Activated CD4-positive, alpha-beta T cell treated with anti-CD3 and anti-CD28 coated beads, Interleukin-2, amount 10 ng/mL, durations not matched to agents 24 days and 14 days (primary cell): ENCODE results near the gene BEAN1. TPM values are rescaled to one million over a fixed set of nuclear protein-coding genes. Genes with fewer than 3 reads are reported as not detected.

ENCODE experiments used
- DNase-seq: peaks from one replicate; pipeline ENCODE4 v3.0.0; 2022
- H3K27ac Mint-ChIP-seq: one replicate; pipeline ENCODE4 v1.8.0; 2022; ENCODE audit warnings: mild to moderate bottlenecking, mixed read lengths
- H3K27me3 Mint-ChIP-seq: one replicate; pipeline ENCODE4 v1.8.0; 2022; ENCODE audit warnings: mixed read lengths
- H3K36me3 Mint-ChIP-seq: one replicate; pipeline ENCODE4 v1.8.0; 2022; ENCODE audit warnings: low read depth, mild to moderate bottlenecking, mixed read lengths
- H3K4me1 Mint-ChIP-seq: one replicate; pipeline ENCODE4 v1.8.0; 2021; ENCODE audit warnings: mixed read lengths
- H3K4me3 Mint-ChIP-seq: one replicate; pipeline ENCODE4 v1.8.0; 2022; ENCODE audit warnings: mild to moderate bottlenecking, moderate library complexity, mixed read lengths
- H3K9me3 Mint-ChIP-seq: one replicate; pipeline ENCODE4 v1.8.0; 2021; ENCODE audit warnings: mixed read lengths
- intact Hi-C: fragments of 100-400 bp; cut with micrococcal nuclease; formaldehyde crosslinking; loops from one replicate; pipeline ENCODE4 v1.15.1; 2023
- total RNA-seq: library from RNA; stranded (reverse); gene quantifications from 2 replicates; pipeline ENCODE4 v1.2.3, GENCODE V29; 2022

Gene BEAN1
- total RNA-seq, 1 donor from 2014 or later, result not detected

- Mint-ChIP-seq H3K27ac (no peak overlapping the region), H3K27me3 (peaks cover 23% of the 10 kb centered on the region), H3K4me3 (no peak overlapping the region), H3K9me3 (no peaks in the 10 kb centered on the region), H3K4me1 (peaks cover 4% of the 10 kb centered on the region), H3K36me3 (no peaks in the 10 kb centered on the region)
- intact Hi-C loops, result no loop called here
- DNase-seq, result no peak
Measured at GRCh38 chr16:66402591-66403230, 24.4 kb upstream of the BEAN1 start.

GRCh38 chr16:66403531-66404145 is 23.5 kb upstream of the BEAN1 start:
- intact Hi-C loops, result no loop called here
- Mint-ChIP-seq H3K4me1 (peaks cover 13% of the 10 kb centered on the region), H3K27me3 (peaks cover 21% of the 10 kb centered on the region), H3K9me3 (no peaks in the 10 kb centered on the region), H3K36me3 (no peaks in the 10 kb centered on the region), H3K27ac (no peak overlapping the region), H3K4me3 (no peak overlapping the region)
- no peak for DNase-seq

- no peak overlapping the region for H3K27ac Mint-ChIP-seq
- no peak overlapping the region for H3K4me3 Mint-ChIP-seq
- peaks cover 19% of the 10 kb centered on the region for H3K4me1 Mint-ChIP-seq
- no peaks in the 10 kb centered on the region for H3K9me3 Mint-ChIP-seq
- intact Hi-C loops, result loop anchor here (5.0 kb wide), 1 partner anchor 337 kb away; no protein-coding TSS in a partner anchor
- H3K27me3 Mint-ChIP-seq, result peaks cover 19% of the 10 kb centered on the region
- no peak for DNase-seq
- H3K36me3 Mint-ChIP-seq, result peaks cover 2% of the 10 kb centered on the region
Measured at GRCh38 chr16:66405057-66405783, 21.9 kb upstream of the BEAN1 start.

GRCh38 chr16:66406534-66407221 is 20.4 kb upstream of the BEAN1 start:
- no peaks in the 10 kb centered on the region for H3K9me3 Mint-ChIP-seq

GRCh38 chr16:66408163-66409048 is 18.7 kb upstream of the BEAN1 start:
- peaks cover 19% of the 10 kb centered on the region for H3K4me1 Mint-ChIP-seq
- peak; percentile 82 for DNase-seq

More at GRCh38 chr16:66406534-66407221, 20.4 kb upstream of the BEAN1 start:
- Mint-ChIP-seq H3K4me3 (peak overlapping the region; percentile 87), H3K36me3 (peaks cover 7% of the 10 kb centered on the region), H3K27me3 (peaks cover 19% of the 10 kb centered on the region), H3K27ac (peak overlapping the region; percentile 63), H3K4me1 (peaks cover 19% of the 10 kb centered on the region)
- intact Hi-C loops, result loop anchor here (1.0 to 5.0 kb wide), 8 partner anchors 68 to 336 kb away; partner anchors contain the start of gene CMTM3
- peak; percentile 96 for DNase-seq

GRCh38 chr16:66409156-66409555 is 17.9 kb upstream of the BEAN1 start:
- Mint-ChIP-seq H3K4me1 (peaks cover 19% of the 10 kb centered on the region), H3K27ac (peak overlapping the region; percentile 14), H3K9me3 (peaks cover 4% of the 10 kb centered on the region), H3K36me3 (peaks cover 9% of the 10 kb centered on the region), H3K4me3 (peak overlapping the region; percentile 84), H3K27me3 (peaks cover 16% of the 10 kb centered on the region)
- no peak for DNase-seq
- intact Hi-C loops, result loop anchor here (2.0 to 5.0 kb wide), 2 partner anchors 333 to 464 kb away; no protein-coding TSS in a partner anchor

More at GRCh38 chr16:66408163-66409048, 18.7 kb upstream of the BEAN1 start:
- H3K27ac Mint-ChIP-seq, result peak overlapping the region; percentile 94
- intact Hi-C loops, result loop anchor here (2.0 to 5.0 kb wide), 2 partner anchors 334 to 464 kb away; no protein-coding TSS in a partner anchor
- H3K9me3 Mint-ChIP-seq, result peaks cover 4% of the 10 kb centered on the region
- peaks cover 19% of the 10 kb centered on the region for H3K27me3 Mint-ChIP-seq
- peak overlapping the region; percentile 84 for H3K4me3 Mint-ChIP-seq
- H3K36me3 Mint-ChIP-seq, result peaks cover 9% of the 10 kb centered on the region

- Mint-ChIP-seq H3K9me3 (peaks cover 9% of the 10 kb centered on the region), H3K27me3 (peaks cover 2% of the 10 kb centered on the region), H3K4me3 (no peak overlapping the region), H3K36me3 (peaks cover 11% of the 10 kb centered on the region), H3K4me1 (peaks cover 20% of the 10 kb centered on the region), H3K27ac (no peak overlapping the region)
- intact Hi-C loops, result no loop called here
- no peak for DNase-seq
Measured at GRCh38 chr16:66412182-66412581, 14.9 kb upstream of the BEAN1 start.

GRCh38 chr16:66414891-66415290 is 12.2 kb upstream of the BEAN1 start:
- no peak overlapping the region for H3K27ac Mint-ChIP-seq
- H3K4me1 Mint-ChIP-seq, result peaks cover 19% of the 10 kb centered on the region
- no peak overlapping the region for H3K4me3 Mint-ChIP-seq
- H3K36me3 Mint-ChIP-seq, result peaks cover 10% of the 10 kb centered on the region
- peaks cover 2% of the 10 kb centered on the region for H3K27me3 Mint-ChIP-seq
- H3K9me3 Mint-ChIP-seq, result peaks cover 9% of the 10 kb centered on the region
- no peak for DNase-seq
- intact Hi-C loops, result no loop called here

GRCh38 chr16:66416136-66416535 is 11.0 kb upstream of the BEAN1 start:
- Mint-ChIP-seq H3K36me3 (peaks cover 6% of the 10 kb centered on the region), H3K4me3 (no peak overlapping the region), H3K4me1 (peaks cover 19% of the 10 kb centered on the region), H3K9me3 (peaks cover 9% of the 10 kb centered on the region), H3K27me3 (peaks cover 7% of the 10 kb centered on the region), H3K27ac (no peak overlapping the region)
- no peak for DNase-seq
- intact Hi-C loops, result no loop called here

GRCh38 chr16:66416939-66417700 is 10.0 kb upstream of the BEAN1 start:
- peaks cover 19% of the 10 kb centered on the region for H3K4me1 Mint-ChIP-seq
- DNase-seq, result no peak
- intact Hi-C loops, result no loop called here
- no peak overlapping the region for H3K4me3 Mint-ChIP-seq
- no peak overlapping the region for H3K27ac Mint-ChIP-seq
- peaks cover 12% of the 10 kb centered on the region for H3K27me3 Mint-ChIP-seq
- H3K9me3 Mint-ChIP-seq, result peaks cover 9% of the 10 kb centered on the region
- H3K36me3 Mint-ChIP-seq, result peaks cover 4% of the 10 kb centered on the region

- Mint-ChIP-seq H3K4me1 (peaks cover 19% of the 10 kb centered on the region), H3K27ac (peak overlapping the region; percentile 3), H3K9me3 (peaks cover 5% of the 10 kb centered on the region), H3K4me3 (peak overlapping the region; percentile 19), H3K36me3 (peaks cover 2% of the 10 kb centered on the region), H3K27me3 (peaks cover 22% of the 10 kb centered on the region)
- DNase-seq, result peak; percentile 65
- intact Hi-C loops, result no loop called here
Measured at GRCh38 chr16:66418165-66418962, 8.7 kb upstream of the BEAN1 start.

- Mint-ChIP-seq H3K36me3 (peaks cover 2% of the 10 kb centered on the region), H3K9me3 (peaks cover 5% of the 10 kb centered on the region), H3K4me3 (no peak overlapping the region), H3K27me3 (peaks cover 31% of the 10 kb centered on the region), H3K27ac (no peak overlapping the region), H3K4me1 (peaks cover 19% of the 10 kb centered on the region)
- intact Hi-C loops, result no loop called here
- DNase-seq, result no peak
Measured at GRCh38 chr16:66419527-66419926, 7.6 kb upstream of the BEAN1 start.
